ENCODE results near the gene MRPL49.

DNA sequence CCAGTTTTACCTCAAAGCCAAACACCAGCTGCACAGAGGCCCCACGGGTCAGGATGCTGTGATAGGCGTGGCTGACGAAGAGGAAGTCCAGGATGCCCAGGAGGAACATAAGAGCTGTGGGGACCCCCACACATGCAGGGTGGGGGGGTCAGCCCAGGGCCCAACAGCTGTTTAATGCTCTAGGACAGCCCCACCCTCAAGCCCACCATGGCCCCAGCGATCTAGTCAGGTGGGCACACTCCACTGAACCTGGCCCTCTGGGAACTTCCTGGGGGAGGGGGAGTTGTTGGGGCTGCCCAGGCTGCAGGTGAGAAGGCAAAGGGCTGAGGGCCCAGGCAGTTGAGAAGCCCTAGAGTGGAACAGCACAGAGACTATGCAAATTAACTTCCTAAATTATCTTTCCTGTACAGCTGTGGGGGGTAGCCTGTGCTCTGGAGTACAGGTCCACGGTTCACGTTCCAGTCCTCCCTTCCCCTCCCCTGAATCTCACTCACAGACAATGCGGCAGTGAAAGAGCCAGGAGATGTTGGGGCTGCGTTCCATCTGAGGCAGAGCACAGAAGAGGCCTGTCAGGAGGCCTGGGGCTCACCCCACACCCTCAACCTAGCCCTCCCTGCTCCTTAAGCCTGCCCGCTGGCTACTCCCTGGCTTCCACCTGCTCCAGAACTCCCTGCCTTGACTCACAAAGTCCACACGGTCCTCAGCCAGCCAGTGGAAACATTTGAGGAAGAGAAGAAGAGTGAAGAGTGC, 10.3 kb downstream of the MRPL49 start:
- TF ChIP-seq CHD2 (IDR thresholded peaks at IDR 0.05; ENCODE audit: low read depth, low read length) (no peak), ETV6 (CRISPR knock-in tag; conservative IDR thresholded peaks at IDR 0.05) (no peak)

All from HepG2 (cell line).